Epithelial cell of prostate (primary cell): ENCODE measurements around the gene NAPEPLD.
"Not testable (repeated sequence)": the region's sequence is repeated elsewhere in the genome, so short reads cannot be mapped to it uniquely, and the experiment has no call there.

Source experiments
- DNase-seq: peaks from one replicate; pipeline ENCODE4 v3.0.0-alpha.2; 2011; ENCODE audit warnings: low read depth, low spot score
- H3K27ac ChIP-seq: fragments of 450-650 bp; 2 replicates; pipeline ENCODE4 v1.5.1; 2017; ENCODE audit warnings: mild to moderate bottlenecking

NAPEPLD gene

DNA sequence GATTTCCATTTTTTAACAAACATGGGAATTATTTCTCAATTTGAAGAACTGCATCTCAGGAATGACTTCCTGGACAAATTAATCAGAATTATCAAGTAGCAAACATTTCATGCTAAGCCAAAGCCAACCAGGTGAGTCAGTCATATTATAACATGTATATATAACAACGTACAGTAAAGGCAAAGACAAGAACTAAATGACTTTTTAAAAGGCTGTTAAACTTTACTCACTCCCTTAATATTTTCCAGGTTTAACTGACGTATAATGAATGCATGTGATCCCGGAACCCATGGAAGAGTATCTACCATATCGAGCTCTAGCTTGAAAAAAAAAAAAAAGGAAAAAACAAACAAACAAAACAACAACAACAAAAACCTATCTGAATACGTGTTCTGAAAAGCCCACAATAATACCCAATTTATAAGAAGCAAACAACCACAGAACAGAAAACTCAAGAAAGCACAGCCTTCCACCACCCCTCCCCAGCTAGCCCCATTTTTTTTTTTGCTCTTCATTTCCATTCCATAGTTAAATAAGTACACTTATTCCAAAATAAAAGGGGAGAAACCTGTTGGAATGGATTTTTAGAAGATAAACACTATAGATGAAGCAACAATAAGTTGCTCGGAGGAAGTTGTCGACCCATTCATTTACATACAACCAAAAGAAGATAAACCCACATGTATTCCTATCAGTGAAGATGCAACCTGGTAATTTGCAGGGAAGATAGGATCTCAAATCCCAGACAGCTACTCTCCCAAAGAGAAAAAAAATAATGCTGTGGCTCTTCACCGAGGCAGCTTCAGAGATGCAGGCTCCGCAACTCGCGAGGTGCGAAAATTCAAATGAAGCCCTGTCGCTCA lies 537 bp downstream of the NAPEPLD start:
- peak overlapping the region; percentile 81 for H3K27ac ChIP-seq
- DNase-seq = no peak

- H3K27ac ChIP-seq, DNase-seq: not testable (repeated sequence)
Observed at GRCh38 chr7:103144754-103145153, 4.1 kb downstream of the NAPEPLD start.

GRCh38 chr7:103143868-103144267 lies 5.0 kb downstream of the NAPEPLD start:
- no peak overlapping the region for H3K27ac ChIP-seq
- DNase-seq = no peak

GRCh38 chr7:103142494-103142893 lies 6.4 kb downstream of the NAPEPLD start:
- DNase-seq = no peak

DNA sequence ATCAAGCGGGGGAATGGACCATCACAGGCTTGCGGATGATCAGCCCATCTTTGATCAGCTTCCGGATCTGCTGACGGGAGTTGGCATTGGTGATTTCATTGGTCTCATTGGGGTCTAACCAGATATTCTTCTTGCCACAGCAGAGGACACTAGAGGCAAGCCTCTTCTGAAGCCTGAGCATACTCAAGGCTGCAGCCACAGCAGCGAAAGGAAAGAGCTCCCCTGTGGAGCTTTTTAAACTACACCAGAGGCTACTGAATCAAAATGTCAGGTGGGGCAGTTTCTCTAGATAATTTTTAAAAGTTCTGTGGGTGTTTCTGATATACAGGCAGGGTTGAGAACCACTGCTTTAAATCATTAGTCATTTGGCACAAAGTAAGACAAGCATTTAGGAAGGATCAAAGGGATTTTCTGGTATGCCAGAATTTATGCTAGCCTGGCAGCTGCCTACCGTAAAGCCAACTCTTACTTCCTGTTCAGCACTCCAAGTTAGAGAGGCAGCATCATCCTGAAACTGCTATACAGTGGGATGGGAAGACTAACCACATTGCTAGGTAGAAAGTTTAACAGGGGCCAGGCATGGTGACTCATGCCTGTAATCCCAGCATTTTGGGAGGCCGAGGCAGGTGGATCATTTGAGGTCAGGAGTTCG lies 7.0 kb downstream of the NAPEPLD start:
- DNase-seq = peak; percentile 22
- no peak overlapping the region for H3K27ac ChIP-seq

More at GRCh38 chr7:103142494-103142893, 6.4 kb downstream of the NAPEPLD start:
- no peak overlapping the region for H3K27ac ChIP-seq

GRCh38 chr7:103140685-103141084 lies 8.2 kb downstream of the NAPEPLD start:
- DNase-seq = no peak

DNA sequence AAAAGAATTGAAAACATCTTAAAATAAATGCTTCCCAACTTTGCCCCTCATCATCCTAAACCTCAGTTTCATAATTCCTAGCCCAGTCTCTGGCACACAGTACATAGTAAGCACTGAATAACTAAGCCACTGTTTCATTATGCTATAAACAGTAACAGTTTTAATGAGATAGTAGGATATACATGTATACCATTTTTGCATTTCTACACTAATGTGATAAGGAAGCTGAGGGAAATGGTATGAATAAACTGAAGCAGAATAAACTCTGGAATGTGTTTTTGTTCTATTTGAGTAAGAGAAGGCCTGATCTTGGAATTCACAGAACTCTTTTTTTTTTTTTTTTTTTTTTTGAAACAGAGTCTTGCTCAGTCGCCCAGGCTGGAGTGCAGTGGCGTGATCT lies 8.8 kb downstream of the NAPEPLD start:
- no peak for DNase-seq
- H3K27ac ChIP-seq = no peak overlapping the region

More at GRCh38 chr7:103140685-103141084, 8.2 kb downstream of the NAPEPLD start:
- H3K27ac ChIP-seq = no peak overlapping the region

DNA sequence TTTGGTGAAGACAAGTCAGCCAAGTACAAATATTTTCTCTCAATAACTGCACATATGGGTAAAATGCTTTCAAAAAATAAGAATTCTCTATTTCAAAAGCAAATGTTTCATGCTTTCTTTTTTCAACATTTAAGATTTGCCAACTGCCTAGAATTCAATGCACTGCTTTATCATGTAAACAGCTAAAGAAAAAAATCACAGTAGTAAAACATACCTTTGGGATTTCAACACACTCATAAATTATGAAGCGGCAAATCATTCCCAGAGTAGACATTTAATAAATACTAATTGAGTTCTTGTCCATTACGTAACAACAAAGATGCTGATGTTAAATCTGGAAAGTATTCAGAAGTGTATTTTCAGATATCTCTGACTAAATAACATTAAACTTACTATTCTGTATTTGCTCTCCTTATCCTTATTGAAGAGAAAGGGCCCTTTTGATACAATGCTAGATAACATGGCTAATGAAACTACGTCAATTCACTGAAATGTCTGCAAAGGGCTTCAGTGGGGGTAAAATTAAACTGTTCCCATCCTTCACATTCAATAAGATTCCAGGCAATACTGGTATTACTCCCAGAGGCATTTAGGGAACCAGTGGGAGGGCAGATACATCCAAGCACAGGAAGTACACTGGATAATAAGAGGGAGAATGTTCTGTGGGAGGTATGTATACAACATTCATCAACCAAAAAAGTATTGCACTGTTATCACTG lies 13.9 kb downstream of the NAPEPLD start:
- H3K27ac ChIP-seq = no peak overlapping the region
- no peak for DNase-seq

DNA sequence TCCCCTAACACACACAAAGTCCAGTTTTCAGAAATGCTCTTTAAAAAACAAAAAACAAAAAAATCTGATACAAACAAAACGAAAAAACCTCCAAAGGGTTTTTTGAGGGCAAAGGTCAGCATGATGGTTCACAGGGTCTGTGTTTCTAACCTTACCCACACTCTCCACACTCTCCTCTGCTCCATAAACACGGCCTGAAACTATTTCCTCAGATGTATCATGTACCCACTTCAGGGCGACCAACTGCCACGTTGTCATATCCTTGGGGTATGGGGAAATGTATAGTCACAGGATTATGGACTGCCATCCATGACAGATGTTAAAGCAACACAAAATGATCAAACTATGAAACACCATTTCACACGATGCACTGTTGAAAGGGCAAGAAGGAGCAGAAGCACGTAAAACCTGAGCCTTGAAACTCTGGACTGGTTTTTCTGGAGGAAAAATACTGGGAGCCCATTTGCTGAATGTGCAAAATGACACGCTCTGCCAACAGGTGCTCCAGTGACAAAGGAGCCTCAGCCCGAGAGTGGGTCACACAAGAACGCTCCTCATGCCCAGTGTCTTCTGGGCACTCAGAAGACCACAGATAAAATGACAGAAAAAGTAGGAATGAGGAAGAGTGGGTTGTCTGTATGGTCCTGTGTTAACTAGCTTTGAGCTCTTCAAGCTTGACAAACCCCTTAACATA lies 15.8 kb downstream of the NAPEPLD start:
- no peak overlapping the region for H3K27ac ChIP-seq
- no peak for DNase-seq

DNA sequence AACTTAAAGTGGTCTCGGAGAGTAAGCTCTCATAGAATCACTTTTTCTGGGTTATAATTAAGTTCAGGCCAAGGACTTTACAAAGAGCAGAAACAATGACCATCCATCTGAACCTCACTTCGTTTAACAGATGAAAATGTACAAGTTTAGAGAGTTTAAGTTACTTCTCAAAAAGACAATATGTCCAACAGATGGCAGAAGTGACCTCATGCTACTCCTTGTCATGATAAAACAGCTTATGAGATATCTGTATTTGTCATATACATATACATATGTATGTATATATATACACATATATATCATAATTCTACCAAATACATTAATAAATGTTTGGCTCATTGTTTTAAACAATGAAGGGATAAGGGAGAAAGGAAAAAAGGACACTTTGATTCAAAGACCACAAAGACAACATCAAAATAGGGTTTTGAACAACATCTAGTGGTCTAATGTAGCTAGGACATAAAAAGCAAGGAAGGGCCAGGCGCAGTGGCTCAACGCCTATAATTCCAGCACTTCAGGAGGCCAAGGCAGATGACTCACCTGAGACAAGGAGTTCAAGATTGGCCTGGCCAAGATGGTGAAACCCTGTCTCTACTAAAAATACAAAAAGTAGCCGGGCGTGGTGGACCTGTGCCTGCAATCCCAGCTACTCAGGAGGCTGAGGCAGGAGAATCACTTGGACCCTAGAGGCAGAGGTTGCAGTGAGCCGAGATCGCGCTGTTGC lies 17.8 kb downstream of the NAPEPLD start:
- H3K27ac ChIP-seq = no peak overlapping the region
- no peak for DNase-seq

- no peak for DNase-seq
- H3K27ac ChIP-seq = no peak overlapping the region
Observed at GRCh38 chr7:103129702-103130549, 19.0 kb downstream of the NAPEPLD start.

DNA sequence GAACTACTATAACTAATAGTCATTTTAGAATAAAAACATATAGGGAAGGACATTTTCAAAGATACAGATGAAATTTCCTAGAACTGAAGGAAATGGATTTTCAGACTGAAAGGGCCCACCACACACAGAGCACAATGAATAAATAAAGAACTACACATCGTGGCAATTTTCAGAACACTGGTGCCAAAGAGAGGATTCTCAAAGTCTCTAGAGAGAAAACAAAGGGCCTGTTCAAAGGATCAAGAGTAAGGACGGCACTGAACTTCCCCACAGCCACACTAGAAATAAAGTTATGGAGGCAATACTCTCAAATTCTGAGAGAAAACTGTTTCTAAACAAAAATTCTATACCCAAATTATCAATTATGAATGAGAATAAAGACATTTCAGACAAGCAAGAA lies 21.9 kb downstream of the NAPEPLD start:
- DNase-seq = no peak
- no peak overlapping the region for H3K27ac ChIP-seq

DNA sequence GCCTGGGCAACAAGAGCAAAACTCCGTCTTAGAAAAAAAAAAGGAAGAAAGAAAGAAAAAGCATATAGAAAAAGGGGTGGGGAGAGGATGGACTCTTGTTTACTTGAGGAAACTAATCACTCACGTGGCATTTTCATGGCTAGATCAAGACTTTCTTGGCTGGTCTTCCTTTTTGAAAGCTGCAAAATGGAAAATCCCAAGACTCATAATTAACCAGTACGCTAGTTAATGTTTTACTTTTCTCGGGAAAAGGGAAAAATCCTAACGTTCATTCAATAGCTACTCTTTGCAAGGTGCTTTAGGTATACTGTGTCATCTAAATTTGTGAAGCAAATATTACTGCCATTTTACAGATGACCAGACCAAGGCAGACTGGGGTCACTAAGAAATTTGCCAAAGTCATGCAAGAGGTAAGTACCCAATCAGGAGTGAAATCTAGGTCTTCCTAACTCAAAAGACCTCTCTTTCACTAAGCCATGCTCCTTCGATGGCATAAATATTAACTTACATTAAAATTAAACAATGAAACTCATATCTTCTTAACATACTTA lies 24.4 kb downstream of the NAPEPLD start:
- DNase-seq = no peak
- H3K27ac ChIP-seq = no peak overlapping the region

DNA sequence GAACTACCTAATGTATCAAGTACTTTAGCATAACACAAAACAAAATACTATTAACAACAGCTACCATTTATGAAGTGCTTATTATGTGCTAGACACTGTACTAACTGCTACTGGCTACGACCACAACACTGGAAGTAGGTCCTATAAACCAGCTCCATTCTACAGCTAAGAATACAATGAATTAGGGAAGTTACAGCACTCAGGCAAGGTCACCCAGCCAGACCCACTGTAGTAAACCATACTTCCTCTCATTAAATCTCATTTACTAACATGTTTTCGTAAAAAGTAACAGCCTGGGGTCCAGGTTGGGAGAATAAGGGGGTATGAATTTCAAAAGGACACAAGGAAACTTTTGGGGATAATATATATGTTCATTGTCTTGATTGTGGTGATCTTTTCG lies 25.4 kb downstream of the NAPEPLD start:
- DNase-seq = no peak
- H3K27ac ChIP-seq = no peak overlapping the region

DNA sequence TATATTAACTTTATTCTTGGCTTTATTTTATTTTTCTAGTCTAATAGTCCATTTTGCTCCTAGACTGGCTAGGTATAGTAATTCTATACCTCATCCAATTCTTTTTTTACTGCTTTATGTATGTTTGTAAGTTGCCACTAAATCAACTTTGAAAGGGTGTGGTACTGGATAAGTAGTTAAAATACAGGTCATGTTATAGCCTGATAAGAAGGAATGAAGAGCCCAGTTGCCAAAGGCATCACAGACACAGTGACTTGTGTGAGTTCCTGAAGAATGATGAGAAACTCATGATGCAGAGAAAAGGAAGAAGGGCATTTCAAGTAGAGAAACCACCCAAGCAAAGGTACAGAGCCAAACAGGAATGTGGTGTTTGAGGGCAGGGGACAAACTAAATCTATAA lies 27.3 kb downstream of the NAPEPLD start:
- DNase-seq = no peak
- H3K27ac ChIP-seq = no peak overlapping the region

GRCh38 chr7:103120362-103120761 lies 28.5 kb downstream of the NAPEPLD start:
- H3K27ac ChIP-seq = no peak overlapping the region
- no peak for DNase-seq

DNA sequence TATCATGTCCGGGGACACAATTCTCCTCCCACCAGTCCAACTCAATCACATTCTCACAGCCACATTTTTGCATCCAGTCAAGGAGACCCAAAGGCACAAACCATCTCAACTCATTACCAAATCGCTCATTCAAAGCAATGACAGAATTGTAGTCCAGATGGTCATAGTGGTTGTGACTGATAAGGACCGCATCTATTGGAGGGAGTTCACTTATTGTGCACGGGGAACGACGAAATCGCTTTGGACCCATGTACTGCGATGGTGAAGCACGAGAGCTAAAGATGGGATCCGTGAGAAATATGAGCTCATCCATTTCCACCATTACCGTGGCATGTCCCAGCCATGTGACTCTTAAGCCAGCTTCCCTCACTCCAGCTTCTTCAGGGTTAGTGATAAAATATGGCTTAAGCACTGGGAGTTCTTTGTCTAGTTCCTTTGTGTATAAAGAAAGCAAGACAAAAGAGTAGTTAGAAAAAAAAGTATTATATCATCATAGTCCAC lies 29.1 kb downstream of the NAPEPLD start:
- DNase-seq = no peak
- H3K27ac ChIP-seq = no peak overlapping the region

- DNase-seq = no peak
- no peak overlapping the region for H3K27ac ChIP-seq
Observed at GRCh38 chr7:103117465-103117864, 31.4 kb downstream of the NAPEPLD start.
